ENCODE results near the gene HOMEZ.
A peak's percentile ranks its signal among the peaks of the same experiment; 100 is the strongest.
"Not testable (repeated sequence)": the region's sequence is repeated elsewhere in the genome, so short reads cannot be mapped to it uniquely, and the experiment has no call there.

HOMEZ gene

GRCh38 chr14:23286020-23286901 lies at the start of gene HOMEZ:
HOMEZ (minus strand) TSS chr14:23286132; CDS start chr14:23285952, 180 bp downstream.
- DNase-seq (ENCODE audit: low spot score in 2 of 2) (peak; percentile 94 to 95), ATAC-seq (replicated peaks; ENCODE audit: extremely low read depth, poor library complexity, severe bottlenecking) (peak; percentile 98)
- H3K36me3 Mint-ChIP-seq (ENCODE audit: insufficient read depth) = peaks cover 8% of the 10 kb centered on the region
- peak within 1 kb of the TSS; percentile 90 for H3K4me3 Mint-ChIP-seq
- H3K27ac Mint-ChIP-seq (ENCODE audit: low read depth) = peak within 1 kb of the TSS; percentile 87
- no peaks in the 10 kb centered on the region for H3K27me3 Mint-ChIP-seq
- H3K4me1 Mint-ChIP-seq = peaks cover 15% of the 10 kb centered on the region
- H3K9me3 Mint-ChIP-seq = no peaks in the 10 kb centered on the region

- Mint-ChIP-seq H3K27me3 (peaks cover 58% of the 10 kb centered on the region), H3K9me3 (no peaks in the 10 kb centered on the region), H3K36me3 (ENCODE audit: insufficient read depth) (no peaks in the 10 kb centered on the region), H3K27ac (ENCODE audit: low read depth) (no peak overlapping the region), H3K4me1 (no peaks in the 10 kb centered on the region), H3K4me3 (no peak overlapping the region)
- DNase-seq (ENCODE audit: low spot score in 2 of 2) (no peak), ATAC-seq (replicated peaks; ENCODE audit: extremely low read depth, poor library complexity, severe bottlenecking) (no peak)
Observed at GRCh38 chr14:23335623-23336022, 49.7 kb upstream of the HOMEZ start.

GRCh38 chr14:23327947-23328744 lies 42.2 kb upstream of the HOMEZ start:
- Mint-ChIP-seq H3K36me3 (ENCODE audit: insufficient read depth) (peaks cover 27% of the 10 kb centered on the region), H3K27me3 (no peaks in the 10 kb centered on the region), H3K4me1 (peaks cover 10% of the 10 kb centered on the region), H3K27ac (ENCODE audit: low read depth) (no peak overlapping the region), H3K4me3 (no peak overlapping the region), H3K9me3 (no peaks in the 10 kb centered on the region)
- peak in 1 of 2 donors; percentile 32 for DNase-seq (ENCODE audit: low spot score in 2 of 2)
- ATAC-seq (replicated peaks; ENCODE audit: extremely low read depth, poor library complexity, severe bottlenecking) = no peak

GRCh38 chr14:23326491-23327332 lies 40.8 kb upstream of the HOMEZ start:
- Mint-ChIP-seq H3K4me1 (peaks cover 23% of the 10 kb centered on the region), H3K9me3 (no peaks in the 10 kb centered on the region), H3K27me3 (no peaks in the 10 kb centered on the region), H3K36me3 (ENCODE audit: insufficient read depth) (peaks cover 35% of the 10 kb centered on the region), H3K4me3 (no peak overlapping the region), H3K27ac (ENCODE audit: low read depth) (no peak overlapping the region)
- DNase-seq (ENCODE audit: low spot score in 2 of 2) (no peak), ATAC-seq (replicated peaks; ENCODE audit: extremely low read depth, poor library complexity, severe bottlenecking) (no peak)

GRCh38 chr14:23325746-23326145 lies 39.8 kb upstream of the HOMEZ start:
- not testable (repeated sequence) for ATAC-seq (replicated peaks; ENCODE audit: extremely low read depth, poor library complexity, severe bottlenecking); H3K4me3 Mint-ChIP-seq; H3K27me3 Mint-ChIP-seq; H3K9me3 Mint-ChIP-seq; DNase-seq (ENCODE audit: low spot score in 2 of 2); H3K27ac Mint-ChIP-seq (ENCODE audit: low read depth)
- Mint-ChIP-seq H3K4me1 (peaks cover 23% of the 10 kb centered on the region), H3K36me3 (ENCODE audit: insufficient read depth) (peaks cover 40% of the 10 kb centered on the region)

- Mint-ChIP-seq H3K4me1 (peaks cover 30% of the 10 kb centered on the region), H3K4me3 (no peak overlapping the region), H3K36me3 (ENCODE audit: insufficient read depth) (peaks cover 43% of the 10 kb centered on the region), H3K27me3 (no peaks in the 10 kb centered on the region), H3K27ac (ENCODE audit: low read depth) (no peak overlapping the region), H3K9me3 (no peaks in the 10 kb centered on the region)
- DNase-seq (ENCODE audit: low spot score in 2 of 2) = no peak
- no peak for ATAC-seq (replicated peaks; ENCODE audit: extremely low read depth, poor library complexity, severe bottlenecking)
Observed at GRCh38 chr14:23324993-23325392, 39.1 kb upstream of the HOMEZ start.

- Mint-ChIP-seq H3K27me3 (no peaks in the 10 kb centered on the region), H3K4me1 (peaks cover 36% of the 10 kb centered on the region), H3K9me3 (no peaks in the 10 kb centered on the region), H3K4me3 (no peak overlapping the region), H3K36me3 (ENCODE audit: insufficient read depth) (peaks cover 43% of the 10 kb centered on the region), H3K27ac (ENCODE audit: low read depth) (no peak overlapping the region)
- ATAC-seq (replicated peaks; ENCODE audit: extremely low read depth, poor library complexity, severe bottlenecking) (no peak), DNase-seq (ENCODE audit: low spot score in 2 of 2) (no peak)
Observed at GRCh38 chr14:23324455-23324846, 38.5 kb upstream of the HOMEZ start.

GRCh38 chr14:23323838-23324454 lies 38.0 kb upstream of the HOMEZ start:
- peaks cover 37% of the 10 kb centered on the region for H3K4me1 Mint-ChIP-seq
- no peak overlapping the region for H3K4me3 Mint-ChIP-seq
- H3K27ac Mint-ChIP-seq (ENCODE audit: low read depth) = no peak overlapping the region
- no peaks in the 10 kb centered on the region for H3K9me3 Mint-ChIP-seq
- ATAC-seq (replicated peaks; ENCODE audit: extremely low read depth, poor library complexity, severe bottlenecking) (no peak), DNase-seq (ENCODE audit: low spot score in 2 of 2) (no peak)
- peaks cover 43% of the 10 kb centered on the region for H3K36me3 Mint-ChIP-seq (ENCODE audit: insufficient read depth)
- H3K27me3 Mint-ChIP-seq = no peaks in the 10 kb centered on the region

- H3K4me3 Mint-ChIP-seq = peak overlapping the region; percentile 89
- H3K4me1 Mint-ChIP-seq = peaks cover 37% of the 10 kb centered on the region
- no peak for ATAC-seq (replicated peaks; ENCODE audit: extremely low read depth, poor library complexity, severe bottlenecking)
- peaks cover 43% of the 10 kb centered on the region for H3K36me3 Mint-ChIP-seq (ENCODE audit: insufficient read depth)
- H3K27me3 Mint-ChIP-seq = no peaks in the 10 kb centered on the region
- no peak for DNase-seq (ENCODE audit: low spot score in 2 of 2)
- H3K27ac Mint-ChIP-seq (ENCODE audit: low read depth) = peak overlapping the region; percentile 97
- no peaks in the 10 kb centered on the region for H3K9me3 Mint-ChIP-seq
Observed at GRCh38 chr14:23322568-23323517, 36.9 kb upstream of the HOMEZ start.

- H3K4me1 Mint-ChIP-seq = peaks cover 37% of the 10 kb centered on the region
- no peaks in the 10 kb centered on the region for H3K9me3 Mint-ChIP-seq
- H3K36me3 Mint-ChIP-seq (ENCODE audit: insufficient read depth) = peaks cover 43% of the 10 kb centered on the region
- H3K27ac Mint-ChIP-seq (ENCODE audit: low read depth) = peak overlapping the region; percentile 97
- no peaks in the 10 kb centered on the region for H3K27me3 Mint-ChIP-seq
- DNase-seq (ENCODE audit: low spot score in 2 of 2) (peak in 1 of 2 donors; percentile 23), ATAC-seq (replicated peaks; ENCODE audit: extremely low read depth, poor library complexity, severe bottlenecking) (no peak)
- peak overlapping the region; percentile 89 for H3K4me3 Mint-ChIP-seq
Observed at GRCh38 chr14:23321572-23322547, 35.9 kb upstream of the HOMEZ start.
